ENCODE results near the gene CSTF1.

DNA sequence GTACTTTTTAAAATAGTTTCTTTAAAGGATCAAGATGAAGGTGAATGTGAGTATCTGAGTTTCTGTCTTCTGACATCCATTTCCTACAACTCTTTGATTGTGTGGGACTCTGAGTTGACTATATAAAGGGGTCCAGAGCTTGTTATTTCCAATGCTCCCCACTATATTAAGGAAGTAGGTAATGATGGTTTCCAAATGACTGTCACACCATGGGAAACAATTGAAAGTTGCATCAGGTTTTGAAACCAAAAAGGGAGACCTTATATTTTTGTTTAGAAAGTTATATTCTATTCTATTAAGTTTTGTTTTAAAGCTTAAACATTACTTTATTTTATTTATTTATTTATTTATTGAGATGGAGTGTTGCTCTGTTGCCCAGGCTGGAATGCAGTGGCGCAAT is 30.8 kb downstream of the CSTF1 start:
- no peak for TF ChIP-seq EZH2 (optimal IDR thresholded peaks at IDR 0.05; ENCODE audit: low read depth, low read length)
- TF ChIP-seq, protein P1, sequence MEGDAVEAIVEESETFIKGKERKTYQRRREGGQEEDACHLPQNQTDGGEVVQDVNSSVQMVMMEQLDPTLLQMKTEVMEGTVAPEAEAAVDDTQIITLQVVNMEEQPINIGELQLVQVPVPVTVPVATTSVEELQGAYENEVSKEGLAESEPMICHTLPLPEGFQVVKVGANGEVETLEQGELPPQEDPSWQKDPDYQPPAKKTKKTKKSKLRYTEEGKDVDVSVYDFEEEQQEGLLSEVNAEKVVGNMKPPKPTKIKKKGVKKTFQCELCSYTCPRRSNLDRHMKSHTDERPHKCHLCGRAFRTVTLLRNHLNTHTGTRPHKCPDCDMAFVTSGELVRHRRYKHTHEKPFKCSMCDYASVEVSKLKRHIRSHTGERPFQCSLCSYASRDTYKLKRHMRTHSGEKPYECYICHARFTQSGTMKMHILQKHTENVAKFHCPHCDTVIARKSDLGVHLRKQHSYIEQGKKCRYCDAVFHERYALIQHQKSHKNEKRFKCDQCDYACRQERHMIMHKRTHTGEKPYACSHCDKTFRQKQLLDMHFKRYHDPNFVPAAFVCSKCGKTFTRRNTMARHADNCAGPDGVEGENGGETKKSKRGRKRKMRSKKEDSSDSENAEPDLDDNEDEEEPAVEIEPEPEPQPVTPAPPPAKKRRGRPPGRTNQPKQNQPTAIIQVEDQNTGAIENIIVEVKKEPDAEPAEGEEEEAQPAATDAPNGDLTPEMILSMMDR (IDR thresholded peaks at IDR 0.05; ENCODE audit: low read length): no peak

Data from MM.1S (cell line).